D721Med (cell line): ENCODE results near the gene MCU.

ENCODE experiments used
- DNase-seq: peaks from one replicate; pipeline ENCODE4 v3.0.0; 2011; ENCODE audit warnings: low spot score; ENCODE audit not compliant: insufficient read length
- FAIRE-seq: peaks from 2 replicates; lab custom pipeline; 2011; peaks lifted over from hg19 to GRCh38; lab: Jason Lieb, UNC
- CTCF ChIP-seq: IDR thresholded peaks from 2 replicates; pipeline ENCODE4 v1.5.1; 2012; ENCODE audit warnings: mild to moderate bottlenecking, control low read depth; ENCODE audit not compliant: insufficient read depth; ENCODE audit errors: missing control alignments

MCU gene

DNA sequence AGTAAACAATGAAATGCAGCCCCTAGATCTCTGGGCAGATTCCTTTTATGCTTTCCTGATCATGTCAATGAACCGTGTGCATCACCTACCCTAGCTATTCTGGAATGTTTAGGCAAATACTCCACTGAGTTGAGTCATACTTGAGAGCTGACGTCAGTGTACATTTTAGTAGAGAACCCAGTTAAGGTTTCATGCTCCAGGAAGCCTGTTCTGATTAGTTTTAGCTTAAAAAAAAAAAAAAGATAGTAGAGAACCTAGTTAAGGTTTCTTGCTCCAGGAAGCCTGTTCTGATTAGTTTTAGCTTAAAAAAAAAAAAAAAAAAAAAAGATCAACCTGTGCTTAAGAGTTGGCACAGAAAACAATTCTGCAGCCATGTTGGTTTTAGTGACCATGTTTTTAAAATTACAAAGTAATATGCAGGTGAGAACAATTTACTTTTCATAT, 3.7 kb upstream of the MCU start:
- no peak for TF ChIP-seq CTCF
- FAIRE-seq (no peak), DNase-seq (no peak)

DNA sequence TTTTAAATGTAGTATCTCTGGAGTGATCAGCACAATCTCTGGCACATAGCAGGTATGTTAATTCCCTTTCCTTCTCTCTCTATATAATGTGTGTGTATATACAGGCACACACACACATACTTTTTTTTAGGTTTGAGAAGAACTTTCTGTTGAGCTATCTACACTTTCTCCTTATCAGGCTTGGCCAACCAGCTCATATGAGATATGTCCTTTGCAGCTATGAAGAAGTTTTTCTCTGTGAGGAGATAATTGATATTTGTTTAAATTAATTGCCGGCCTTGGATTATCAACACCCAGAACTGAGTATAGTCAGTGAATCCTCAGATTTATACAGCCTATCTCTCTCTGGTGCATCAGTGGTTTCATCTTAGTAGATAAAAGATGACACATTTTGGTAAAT, 2.3 kb upstream of the MCU start:
- no peak for FAIRE-seq
- DNase-seq = no peak
- no peak for TF ChIP-seq CTCF

DNA sequence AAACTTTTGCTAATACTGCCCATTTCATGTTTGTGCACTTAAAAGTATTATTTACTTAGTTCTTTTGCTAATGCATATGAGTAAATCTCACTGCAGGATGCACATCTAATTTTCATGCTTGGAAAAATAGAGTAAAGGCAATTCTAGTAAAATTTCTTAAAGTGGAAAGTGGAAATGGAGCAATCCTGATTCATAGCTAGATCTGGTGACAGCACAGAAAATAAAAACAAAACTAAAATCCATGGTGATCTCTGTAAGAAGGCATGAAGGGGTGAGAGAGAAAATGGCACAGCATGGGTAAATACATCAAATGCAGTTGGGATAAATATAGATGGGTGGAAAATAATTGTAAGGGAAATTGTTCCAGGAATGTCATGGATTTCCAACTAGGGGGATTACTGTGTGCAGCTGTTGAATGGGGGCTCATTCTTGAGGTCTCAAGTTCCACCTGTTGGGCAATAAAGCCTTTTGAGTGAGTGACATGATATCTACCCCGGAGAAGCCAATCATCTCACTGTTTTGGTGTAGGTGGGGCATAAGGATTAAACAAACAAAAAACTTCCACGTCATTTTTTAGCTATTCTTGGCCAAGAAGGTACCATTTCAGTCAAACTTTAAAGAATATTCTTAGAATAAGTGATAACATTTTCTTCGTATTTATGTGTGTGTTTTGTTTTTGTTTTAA, 1.7 kb upstream of the MCU start:
- no peak for TF ChIP-seq CTCF
- FAIRE-seq (no peak), DNase-seq (no peak)

GRCh38 chr10:72691470-72691862, 477 bp upstream of the MCU start:
- no peak for TF ChIP-seq CTCF
- FAIRE-seq (no peak), DNase-seq (no peak)

- DNase-seq (no peak), FAIRE-seq (no peak)
- no peak for TF ChIP-seq CTCF
Measured at GRCh38 chr10:72692744-72692993, 726 bp downstream of the MCU start.

DNA sequence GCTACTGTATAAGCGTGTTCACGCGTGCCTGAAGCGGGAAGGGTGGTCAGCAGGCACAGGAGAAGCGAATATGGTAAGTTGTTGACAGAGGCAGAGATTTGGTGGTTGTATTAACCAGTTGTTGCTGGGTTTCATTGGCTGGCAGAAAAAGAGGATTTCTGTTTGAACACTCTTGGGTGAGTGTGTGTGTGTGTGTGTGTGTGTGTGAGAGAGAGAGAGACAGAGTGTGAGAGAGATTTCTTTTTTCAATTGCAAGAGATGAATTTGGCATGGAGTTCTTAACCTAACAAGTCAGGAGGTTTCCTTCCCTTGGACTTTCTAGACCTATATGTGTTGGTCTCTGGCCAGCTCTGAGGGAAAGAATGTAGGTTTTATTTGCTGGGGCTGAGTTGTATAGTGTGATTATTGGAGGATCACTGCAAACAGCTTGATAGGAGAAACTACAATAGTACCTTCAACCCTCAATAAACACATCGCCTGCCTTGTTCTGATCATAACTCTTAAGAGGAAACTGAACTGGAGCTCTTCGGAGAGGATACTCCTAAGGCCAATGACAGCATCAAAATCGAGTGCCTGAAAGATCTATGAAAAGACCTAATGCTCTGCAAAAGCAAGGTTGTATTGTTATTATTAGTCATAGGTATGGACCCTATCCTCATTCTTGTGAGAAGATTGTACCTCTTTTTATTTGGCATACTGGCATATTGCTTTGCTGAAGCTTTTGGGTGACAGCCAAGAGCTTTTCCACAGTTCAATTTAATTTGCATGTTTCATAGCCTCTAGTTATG, 1.2 kb downstream of the MCU start:
- no peak for TF ChIP-seq CTCF
- FAIRE-seq = no peak
- no peak for DNase-seq

GRCh38 chr10:72694476-72695369, 2.8 kb downstream of the MCU start:
- TF ChIP-seq CTCF = peak; percentile 46
- no peak for FAIRE-seq
- no peak for DNase-seq
